OCI-LY1 (cell line): Measurements from ENCODE around the gene COL7A1.

Experiments
- H2AFZ ChIP-seq: fragments of 200-600 bp; sonication (generic), shearing (Covaris generic); 2 replicates; pipeline ENCODE4 v1.6.0; 2014; ENCODE audit warnings: antibody characterized with exemption, mild to moderate bottlenecking, low read length
- H3F3A ChIP-seq: fragments of 200-600 bp; sonication (generic), shearing (Covaris generic); 2 replicates; pipeline ENCODE4 v1.6.0; 2014; ENCODE audit warnings: mild to moderate bottlenecking, antibody characterized with exemption, low read length, moderate library complexity; ENCODE audit not compliant: insufficient read depth
- H3K27ac ChIP-seq: fragments of 200-600 bp; sonication (generic); 2 replicates; pipeline ENCODE4 v1.5.1; 2014; ENCODE audit warnings: low read length, mixed run types, mild to moderate bottlenecking, low read depth; ENCODE audit not compliant: poor library complexity, severe bottlenecking
- H3K27me3 ChIP-seq: fragments of 200-600 bp; sonication (generic); 2 replicates; pipeline ENCODE4 v1.6.0; 2014; ENCODE audit warnings: antibody characterized with exemption, mild to moderate bottlenecking, low read length, moderate library complexity; ENCODE audit not compliant: insufficient read depth
- H3K36me3 ChIP-seq: fragments of 200-600 bp; sonication (generic); 2 replicates; pipeline ENCODE4 v1.6.1; 2014; ENCODE audit warnings: mild to moderate bottlenecking, antibody characterized with exemption, low read length, moderate library complexity, mixed read lengths; ENCODE audit not compliant: insufficient read depth
- H3K4me1 ChIP-seq: fragments of 200-600 bp; sonication (generic); 2 replicates; pipeline ENCODE4 v1.5.1; 2014; ENCODE audit warnings: mild to moderate bottlenecking, low read length, moderate library complexity; ENCODE audit not compliant: insufficient read depth, severe bottlenecking
- H3K4me2 ChIP-seq: fragments of 200-600 bp; sonication (generic), shearing (Covaris generic); 2 replicates; pipeline ENCODE4 v1.6.1; 2014; ENCODE audit warnings: low read length
- H3K4me3 ChIP-seq: fragments of 200-600 bp; sonication (generic); 2 replicates; pipeline ENCODE4 v1.5.1; 2014; ENCODE audit warnings: low read length, low read depth, mild to moderate bottlenecking, mixed read lengths; ENCODE audit not compliant: poor library complexity, severe bottlenecking
- H3K79me2 ChIP-seq: fragments of 200-600 bp; shearing (Covaris generic); 2 replicates; pipeline ENCODE4 v1.6.1; 2016; ENCODE audit warnings: mixed run types, low read length, mixed read lengths; ENCODE audit not compliant: insufficient read depth
- H3K9ac ChIP-seq: fragments of 200-600 bp; sonication (generic), shearing (Covaris generic); 2 replicates; pipeline ENCODE4 v1.6.1; 2014; ENCODE audit warnings: mild to moderate bottlenecking, low read length, mixed read lengths
- H3K9me2 ChIP-seq: fragments of 200-600 bp; sonication (generic), shearing (Covaris generic); 2 replicates; pipeline ENCODE4 v1.6.1; 2014; ENCODE audit warnings: low read depth, mild to moderate bottlenecking, low read length, mixed read lengths
- H3K9me3 ChIP-seq: fragments of 200-600 bp; shearing (Covaris generic); 2 replicates; pipeline ENCODE4 v1.6.1; 2014; ENCODE audit warnings: low read length, mixed read lengths
- H4K20me1 ChIP-seq: fragments of 200-600 bp; sonication (generic), shearing (Covaris generic); 2 replicates; pipeline ENCODE4 v1.6.0; 2016; ENCODE audit warnings: mild to moderate bottlenecking, low read length; ENCODE audit not compliant: insufficient read depth
- CTCF ChIP-seq: fragments of 200-600 bp; sonication (generic), shearing (Covaris generic); IDR thresholded peaks from 2 replicates; pipeline ENCODE4 v1.5.1; 2017; ENCODE audit warnings: mild to moderate bottlenecking, antibody characterized with exemption, low read length, moderate library complexity, mixed read lengths
- EZH2 ChIP-seq: fragments of 200-600 bp; sonication (generic), shearing (Covaris generic); IDR thresholded peaks from 2 replicates; pipeline ENCODE4 v1.8.0; 2017; ENCODE audit warnings: borderline replicate concordance, mixed run types, mild to moderate bottlenecking, antibody characterized with exemption, low read length, moderate library complexity, mixed read lengths

Gene COL7A1

GRCh38 chr3:48519277-48519643 lies 75.9 kb downstream of the COL7A1 start:
- Histone ChIP-seq H3K27ac (no peak overlapping the region), H2AFZ (no peak overlapping the region), H3K4me1 (no peaks in the 10 kb centered on the region), H3K4me2 (no peak overlapping the region), H3K9ac (no peak overlapping the region), H3K27me3 (no peaks in the 10 kb centered on the region), H3F3A (no peaks in the 10 kb centered on the region), H3K79me2 (no peaks in the 10 kb centered on the region), H3K9me3 (no peaks in the 10 kb centered on the region), H3K9me2 (no peaks in the 10 kb centered on the region), H4K20me1 (no peaks in the 10 kb centered on the region), H3K36me3 (peaks cover 6% of the 10 kb centered on the region; the same call in 1 of the 2 replicates), H3K4me3 (no peak overlapping the region)
- TF ChIP-seq CTCF, result no peak
- TF ChIP-seq EZH2, result no peak

DNA sequence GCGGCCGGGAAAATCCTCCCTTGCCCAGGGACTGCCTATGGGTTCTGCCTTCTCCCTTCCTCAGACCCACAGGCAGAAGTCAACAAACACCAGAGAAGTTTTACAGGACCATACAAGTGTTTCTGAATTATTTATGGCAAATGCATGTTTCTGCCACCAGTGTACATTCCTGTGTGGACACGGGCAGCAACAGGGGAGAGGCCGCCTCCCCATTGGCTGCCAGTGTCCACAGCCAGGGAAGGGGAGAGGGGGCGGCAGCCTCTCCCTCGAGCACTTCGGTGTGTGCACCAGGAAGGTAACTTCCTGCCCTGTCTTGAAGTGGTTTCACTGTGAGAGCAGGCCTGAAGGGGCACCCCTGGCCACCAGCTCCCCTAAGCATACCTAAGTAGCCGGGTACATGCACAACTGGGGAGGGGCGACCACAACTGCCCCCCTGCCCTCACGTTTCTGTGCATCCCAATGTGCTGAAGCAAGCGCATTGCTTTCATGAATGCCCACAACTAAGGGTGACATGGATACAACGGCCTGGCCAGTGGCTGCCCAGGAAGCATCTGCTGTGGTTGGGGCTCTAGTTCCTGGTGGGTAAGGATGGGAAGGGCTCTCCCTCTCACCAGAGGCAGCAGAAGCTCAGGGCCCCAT lies 76.4 kb downstream of the COL7A1 start:
- Histone ChIP-seq H3K27me3 (no peaks in the 10 kb centered on the region), H3K27ac (no peak overlapping the region), H3K9me2 (no peaks in the 10 kb centered on the region), H3K36me3 (peaks cover 6% of the 10 kb centered on the region; the same call in 1 of the 2 replicates), H3K4me1 (no peaks in the 10 kb centered on the region), H3K9me3 (no peaks in the 10 kb centered on the region), H2AFZ (no peak overlapping the region), H3K79me2 (no peaks in the 10 kb centered on the region), H4K20me1 (no peaks in the 10 kb centered on the region), H3F3A (no peaks in the 10 kb centered on the region), H3K4me2 (no peak overlapping the region), H3K9ac (no peak overlapping the region), H3K4me3 (no peak overlapping the region)
- TF ChIP-seq EZH2 (no peak), CTCF (no peak)

GRCh38 chr3:48518069-48518468 lies 77.1 kb downstream of the COL7A1 start:
- Histone ChIP-seq H3F3A (no peaks in the 10 kb centered on the region), H3K9me2 (no peaks in the 10 kb centered on the region), H3K9me3 (no peaks in the 10 kb centered on the region), H3K4me1 (no peaks in the 10 kb centered on the region), H2AFZ (no peak overlapping the region), H4K20me1 (no peaks in the 10 kb centered on the region), H3K79me2 (no peaks in the 10 kb centered on the region), H3K4me2 (no peak overlapping the region), H3K27ac (no peak overlapping the region), H3K27me3 (no peaks in the 10 kb centered on the region), H3K36me3 (peaks cover 6% of the 10 kb centered on the region; the same call in 1 of the 2 replicates), H3K9ac (no peak overlapping the region), H3K4me3 (no peak overlapping the region)
- no peak for TF ChIP-seq CTCF
